HepG2 (cell line): Measurements from ENCODE around the gene CSNK1D. TPM values are rescaled to one million over a fixed set of nuclear protein-coding genes. Genes with fewer than 3 reads are reported as not detected.
A peak's percentile ranks its signal among the peaks of the same experiment; 100 is the strongest.

Experiments
- ARID2 ChIP-seq: sonication (generic); formaldehyde crosslinking; IDR thresholded peaks from 2 replicates; pipeline ENCODE4 v1.8.1; 2022; ENCODE audit warnings: mild to moderate bottlenecking, missing genetic modification reagents, borderline replicate concordance
- ARID5B ChIP-seq: IDR thresholded peaks from 2 replicates; pipeline ENCODE4 v1.4.0; 2020; ENCODE audit warnings: mild to moderate bottlenecking, missing genetic modification reagents
- ATF4 ChIP-seq, 2 experiments: fragments of 450-650 bp in 1 of 2; sonication (generic) in 1 of 2; formaldehyde crosslinking; IDR thresholded peaks; 2 replicates each; pipeline versions ENCODE4 v1.5.0 to v1.8.0; 2020 to 2022; ENCODE audit warnings: mild to moderate bottlenecking in 1 of 2, missing genetic modification reagents in 1 of 2
- CSRNP2 ChIP-seq: sonication (generic); formaldehyde crosslinking; conservative IDR thresholded peaks from 2 replicates; pipeline ENCODE4 v1.8.0; 2022; ENCODE audit warnings: low read depth, missing genetic modification reagents
- ELK4 ChIP-seq: sonication (generic); formaldehyde crosslinking; IDR thresholded peaks from 2 replicates; pipeline ENCODE4 v1.9.0; 2021; ENCODE audit warnings: missing genetic modification reagents, borderline replicate concordance
- GTF3A ChIP-seq: sonication (generic); formaldehyde crosslinking; conservative IDR thresholded peaks from 2 replicates; pipeline ENCODE4 v1.4.0; 2020; ENCODE audit warnings: mild to moderate bottlenecking, missing genetic modification reagents
- HIC2 ChIP-seq: sonication (generic); formaldehyde crosslinking; IDR thresholded peaks from 2 replicates; pipeline ENCODE4 v1.9.0; 2022; ENCODE audit warnings: low read depth, missing genetic modification reagents
- MTA1 ChIP-seq: sonication (generic); formaldehyde crosslinking; IDR thresholded peaks from 2 replicates; pipeline ENCODE4 v1.4.0; 2020; ENCODE audit warnings: missing genetic modification reagents, mild to moderate bottlenecking, borderline replicate concordance
- RXRA ChIP-seq: sonication (generic); formaldehyde crosslinking; IDR thresholded peaks from 2 replicates; pipeline ENCODE4 v1.5.1; 2020; ENCODE audit warnings: missing genetic modification reagents
- TIGD3 ChIP-seq: sonication (generic); formaldehyde crosslinking; IDR thresholded peaks from 2 replicates; pipeline ENCODE4 v1.5.1; 2020; ENCODE audit warnings: mild to moderate bottlenecking, missing genetic modification reagents, borderline replicate concordance
- TOPORS ChIP-seq: sonication (generic); formaldehyde crosslinking; IDR thresholded peaks from 2 replicates; pipeline ENCODE4 v1.8.0; 2023; ENCODE audit warnings: mild to moderate bottlenecking, missing genetic modification reagents
- ZFP36L1 ChIP-seq: sonication (generic); formaldehyde crosslinking; IDR thresholded peaks from 2 replicates; pipeline ENCODE4 v1.8.0; 2022; ENCODE audit warnings: mild to moderate bottlenecking, missing genetic modification reagents, moderate library complexity
- ZFP62 ChIP-seq: sonication (generic); formaldehyde crosslinking; IDR thresholded peaks from 2 replicates; pipeline ENCODE4 v1.4.0; 2020; ENCODE audit warnings: missing genetic modification reagents
- ZFP90 ChIP-seq: sonication (generic); formaldehyde crosslinking; IDR thresholded peaks from 2 replicates; pipeline ENCODE4 v1.8.0; 2022; ENCODE audit warnings: missing genetic modification reagents, mild to moderate bottlenecking, inconsistent platforms, borderline replicate concordance
- ZNF33A ChIP-seq: sonication (generic); formaldehyde crosslinking; IDR thresholded peaks from 2 replicates; pipeline ENCODE4 v1.5.1; 2020; ENCODE audit warnings: missing genetic modification reagents, mild to moderate bottlenecking, moderate library complexity, borderline replicate concordance
- ZNF598 ChIP-seq: sonication (generic); formaldehyde crosslinking; IDR thresholded peaks from 2 replicates; pipeline ENCODE4 v1.5.1; 2020; ENCODE audit warnings: mild to moderate bottlenecking, missing genetic modification reagents, borderline replicate concordance
- ZNF644 ChIP-seq: IDR thresholded peaks from 2 replicates; pipeline ENCODE4 v1.6.1; 2016; ENCODE audit warnings: low read depth
- polyA plus RNA-seq, 8 experiments: library from polyadenylated mRNA; depleted of rRNA in 3 of 8; stranded (reverse) in 7 of 8; unstranded in 1 of 8; fragments of >200 nt; fragmentation: Illumina TruSeq in 4 of 8; extraction: Trizol in 4 of 8; gene quantifications; 2 replicates each; pipeline versions ENCODE4 v1.2.1 to v1.2.3, GENCODE V29; 2011 to 2016; ENCODE audit warnings: low read depth in 4 of 8, missing spikeins in 1 of 8, mixed read lengths in 1 of 8; ENCODE audit not compliant: insufficient read depth in 1 of 8
- total RNA-seq, 5 experiments: library from RNA; depleted of rRNA; stranded (reverse); fragments of >200 nt; fragmentation: Illumina TruSeq; extraction: Trizol; gene quantifications; 2 replicates each; pipeline ENCODE4 v1.2.3, GENCODE V29; 2016; ENCODE audit warnings: low read depth in 1 of 5

Gene CSNK1D
- total and polyA plus RNA-seq, 2 of the 13 experiments (the other 11 are each of a cell fraction or from before 2014, with no cell fraction given) = 31.5 to 128 TPM

GRCh38 chr17:82317394-82318168 lies 44.1 kb upstream of the CSNK1D start, which contains the start of gene CD7 (continued):
- TF ChIP-seq ARID5B (CRISPR knock-in tag) (peak; percentile 52), ZFP62 (CRISPR knock-in tag) (no peak), ZFP36L1 (CRISPR knock-in tag) (no peak), ARID2 (CRISPR knock-in tag) (no peak), ATF4 (CRISPR knock-in tag; IDR thresholded peaks at IDR 0.05) (no peak), RXRA (CRISPR knock-in tag) (peak; percentile 73), CSRNP2 (CRISPR knock-in tag) (no peak), ELK4 (no peak), MTA1 (peak; percentile 79; the same call in 1 of the 2 replicates), TOPORS (CRISPR knock-in tag) (peak; percentile 76), ZNF598 (CRISPR knock-in tag) (no peak), GTF3A (CRISPR knock-in tag) (peak; percentile 45; the same call in 1 of the 2 replicates), ZNF33A (CRISPR knock-in tag) (no peak), HIC2 (peak; percentile 60; the same call in 1 of the 2 replicates), ZNF644 (CRISPR knock-in tag) (no peak), TIGD3 (CRISPR knock-in tag) (peak; percentile 86; the same call in 1 of the 2 replicates), ZFP90 (CRISPR knock-in tag) (no peak; the same call in 1 of the 2 replicates)
